ENCODE measurements around the gene ZNF418.

GRCh38 chr19:57886046-57886445, 49.2 kb downstream of the ZNF418 start:
- TF ChIP-seq EZH2 (IDR thresholded peaks at IDR 0.05): no peak
- no peak for TF ChIP-seq POLR2AphosphoS5 (IDR thresholded peaks at IDR 0.05; ENCODE audit: borderline replicate concordance, low read depth, low read length)
- TF ChIP-seq FOXP2 (optimal IDR thresholded peaks at IDR 0.05; ENCODE audit: control extremely low read depth, extremely low read length, insufficient read depth): no peak
